HepG2 (cell line): Measurements from ENCODE around the gene KIF7. TPM values are rescaled to one million over a fixed set of nuclear protein-coding genes. Genes with fewer than 3 reads are reported as not detected.

Experiments
- BCL3 ChIP-seq: sonication (generic); formaldehyde crosslinking; IDR thresholded peaks from 2 replicates; pipeline ENCODE4 v1.5.1; 2020; ENCODE audit warnings: mild to moderate bottlenecking, missing genetic modification reagents, moderate library complexity
- CENPT ChIP-seq: sonication (generic); formaldehyde crosslinking; IDR thresholded peaks from 2 replicates; pipeline ENCODE4 v1.8.0; 2022; ENCODE audit warnings: low read depth, mild to moderate bottlenecking, moderate library complexity, missing genetic modification reagents
- FOXM1 ChIP-seq: sonication (generic); formaldehyde crosslinking; IDR thresholded peaks from 2 replicates; pipeline ENCODE4 v1.5.0; 2020; ENCODE audit warnings: missing genetic modification reagents
- HNRNPK ChIP-seq: fragments of 200-400 bp; formaldehyde crosslinking; IDR thresholded peaks from 2 replicates; pipeline ENCODE4 v1.6.1; 2018; ENCODE audit warnings: low read length, low read depth, moderate library complexity, mild to moderate bottlenecking; ENCODE audit not compliant: poor library complexity, severe bottlenecking
- HOXD1 ChIP-seq: sonication (generic); formaldehyde crosslinking; IDR thresholded peaks from 2 replicates; pipeline ENCODE4 v1.5.0; 2020; ENCODE audit warnings: missing genetic modification reagents
- NFE2 ChIP-seq: sonication (generic); formaldehyde crosslinking; IDR thresholded peaks from 2 replicates; pipeline ENCODE4 v1.4.0; 2020; ENCODE audit warnings: missing genetic modification reagents
- NR0B2 ChIP-seq: sonication (generic); formaldehyde crosslinking; IDR thresholded peaks from 2 replicates; pipeline ENCODE4 v1.4.0; 2020; ENCODE audit warnings: mild to moderate bottlenecking, missing genetic modification reagents
- RAD21 ChIP-seq: fragments of 450-650 bp; formaldehyde crosslinking; IDR thresholded peaks from 2 replicates; pipeline ENCODE4 v1.5.0; 2020; ENCODE audit warnings: mild to moderate bottlenecking
- RFX3 ChIP-seq: IDR thresholded peaks from 2 replicates; pipeline ENCODE4 v1.6.1; 2016; ENCODE audit warnings: missing biosample characterization, missing genetic modification reagents
- SOX13 ChIP-seq, 3 experiments: fragments of 450-650 bp in 1 of 3; sonication (generic) in 1 of 3; formaldehyde crosslinking in 1 of 3; IDR thresholded peaks in 2 of 3; conservative IDR thresholded peaks in 1 of 3; 2 replicates each; pipeline versions ENCODE4 v1.5.0 to v1.6.1; 2016 to 2020; ENCODE audit warnings: antibody characterized with exemption in 1 of 3, mild to moderate bottlenecking in 1 of 3, missing compliant biosample characterization in 1 of 3, missing genetic modification reagents in 1 of 3, moderate library complexity in 1 of 3
- XBP1 ChIP-seq: sonication (generic); formaldehyde crosslinking; IDR thresholded peaks from 2 replicates; pipeline ENCODE4 v1.5.0; 2020; ENCODE audit warnings: missing genetic modification reagents
- ZNF136 ChIP-seq: sonication (generic); formaldehyde crosslinking; IDR thresholded peaks from 2 replicates; pipeline ENCODE4 v1.8.1; 2022; ENCODE audit warnings: low read depth, mild to moderate bottlenecking, moderate library complexity, missing genetic modification reagents
- ZNF496 ChIP-seq: sonication (generic); formaldehyde crosslinking; IDR thresholded peaks from 2 replicates; pipeline ENCODE4 v1.8.1; 2023; ENCODE audit warnings: mild to moderate bottlenecking, moderate library complexity, missing genetic modification reagents; ENCODE audit not compliant: insufficient replicate concordance
- ZNF644 ChIP-seq: IDR thresholded peaks from 2 replicates; pipeline ENCODE4 v1.6.1; 2016; ENCODE audit warnings: low read depth
- ZNF776 ChIP-seq: sonication (generic); formaldehyde crosslinking; IDR thresholded peaks from 2 replicates; pipeline ENCODE4 v1.4.0; 2020; ENCODE audit warnings: mild to moderate bottlenecking, missing genetic modification reagents
- ZNF83 ChIP-seq: sonication (generic); formaldehyde crosslinking; IDR thresholded peaks from 2 replicates; pipeline ENCODE4 v1.4.0; 2020; ENCODE audit warnings: missing genetic modification reagents, mild to moderate bottlenecking, borderline replicate concordance
- polyA plus RNA-seq, 8 experiments: library from polyadenylated mRNA; depleted of rRNA in 3 of 8; stranded (reverse) in 7 of 8; unstranded in 1 of 8; fragments of >200 nt; fragmentation: Illumina TruSeq in 4 of 8; extraction: Trizol in 4 of 8; gene quantifications; 2 replicates each; pipeline versions ENCODE4 v1.2.1 to v1.2.3, GENCODE V29; 2011 to 2016; ENCODE audit warnings: low read depth in 4 of 8, missing spikeins in 1 of 8, mixed read lengths in 1 of 8; ENCODE audit not compliant: insufficient read depth in 1 of 8
- total RNA-seq, 5 experiments: library from RNA; depleted of rRNA; stranded (reverse); fragments of >200 nt; fragmentation: Illumina TruSeq; extraction: Trizol; gene quantifications; 2 replicates each; pipeline ENCODE4 v1.2.3, GENCODE V29; 2016; ENCODE audit warnings: low read depth in 1 of 5
- TF ChIP-seq, protein P1 (sequence below): sonication (generic); formaldehyde crosslinking; IDR thresholded peaks from 2 replicates; pipeline ENCODE4 v1.4.0; 2020; ENCODE audit warnings: mild to moderate bottlenecking, missing genetic modification reagents
- TF ChIP-seq, protein P2 (sequence below): IDR thresholded peaks from 2 replicates; pipeline ENCODE4 v1.6.1; 2018; ENCODE audit warnings: missing genetic modification reagents
- TF ChIP-seq, protein P3 (sequence below): sonication (generic); formaldehyde crosslinking; IDR thresholded peaks from 2 replicates; pipeline ENCODE4 v1.5.0; 2020; ENCODE audit warnings: missing genetic modification reagents
- TF ChIP-seq, protein P4 (sequence below): sonication (generic); formaldehyde crosslinking; IDR thresholded peaks from 2 replicates; pipeline ENCODE4 v1.4.0; 2020; ENCODE audit warnings: low read depth, missing genetic modification reagents

The KIF7 gene
- total and polyA plus RNA-seq, 2 of the 13 experiments (the other 11 are each of a cell fraction or from before 2014, with no cell fraction given): 1.5 to 6.2 TPM

- TF ChIP-seq BCL3 (no peak), RFX3 (CRISPR knock-in tag) (no peak), NR0B2 (CRISPR knock-in tag) (peak; percentile 53; the same call in 1 of the 2 replicates), ZNF83 (CRISPR knock-in tag) (no peak), NFE2 (CRISPR knock-in tag) (no peak), SOX13 (IDR thresholded peaks at IDR 0.05) (no peak), SOX13 (CRISPR knock-in tag; conservative IDR thresholded peaks at IDR 0.05 in 1 of 2, IDR thresholded peaks at IDR 0.05 in 1 of 2) (no peak), CENPT (CRISPR knock-in tag) (no peak), HNRNPK (peak; percentile 65), RAD21 (CRISPR knock-in tag) (no peak; the same call in 1 of the 2 replicates), ZNF644 (CRISPR knock-in tag) (no peak), ZNF776 (CRISPR knock-in tag) (0 out of 2 replicates have a peak, but pooled peaks have one; percentile 66), ZNF136 (CRISPR knock-in tag) (no peak), FOXM1 (no peak), HOXD1 (no peak), XBP1 (no peak), ZNF496 (CRISPR knock-in tag) (no peak)
- TF ChIP-seq, protein P1, sequence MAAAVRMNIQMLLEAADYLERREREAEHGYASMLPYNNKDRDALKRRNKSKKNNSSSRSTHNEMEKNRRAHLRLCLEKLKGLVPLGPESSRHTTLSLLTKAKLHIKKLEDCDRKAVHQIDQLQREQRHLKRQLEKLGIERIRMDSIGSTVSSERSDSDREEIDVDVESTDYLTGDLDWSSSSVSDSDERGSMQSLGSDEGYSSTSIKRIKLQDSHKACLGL (CRISPR knock-in tag): peak; percentile 85
- TF ChIP-seq, protein P2, sequence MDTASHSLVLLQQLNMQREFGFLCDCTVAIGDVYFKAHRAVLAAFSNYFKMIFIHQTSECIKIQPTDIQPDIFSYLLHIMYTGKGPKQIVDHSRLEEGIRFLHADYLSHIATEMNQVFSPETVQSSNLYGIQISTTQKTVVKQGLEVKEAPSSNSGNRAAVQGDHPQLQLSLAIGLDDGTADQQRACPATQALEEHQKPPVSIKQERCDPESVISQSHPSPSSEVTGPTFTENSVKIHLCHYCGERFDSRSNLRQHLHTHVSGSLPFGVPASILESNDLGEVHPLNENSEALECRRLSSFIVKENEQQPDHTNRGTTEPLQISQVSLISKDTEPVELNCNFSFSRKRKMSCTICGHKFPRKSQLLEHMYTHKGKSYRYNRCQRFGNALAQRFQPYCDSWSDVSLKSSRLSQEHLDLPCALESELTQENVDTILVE (CRISPR knock-in tag): no peak
- TF ChIP-seq, protein P3, sequence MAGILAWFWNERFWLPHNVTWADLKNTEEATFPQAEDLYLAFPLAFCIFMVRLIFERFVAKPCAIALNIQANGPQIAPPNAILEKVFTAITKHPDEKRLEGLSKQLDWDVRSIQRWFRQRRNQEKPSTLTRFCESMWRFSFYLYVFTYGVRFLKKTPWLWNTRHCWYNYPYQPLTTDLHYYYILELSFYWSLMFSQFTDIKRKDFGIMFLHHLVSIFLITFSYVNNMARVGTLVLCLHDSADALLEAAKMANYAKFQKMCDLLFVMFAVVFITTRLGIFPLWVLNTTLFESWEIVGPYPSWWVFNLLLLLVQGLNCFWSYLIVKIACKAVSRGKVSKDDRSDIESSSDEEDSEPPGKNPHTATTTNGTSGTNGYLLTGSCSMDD (CRISPR knock-in tag): 0 out of 2 replicates have a peak, but pooled peaks have one; percentile 14
- TF ChIP-seq, protein P4, sequence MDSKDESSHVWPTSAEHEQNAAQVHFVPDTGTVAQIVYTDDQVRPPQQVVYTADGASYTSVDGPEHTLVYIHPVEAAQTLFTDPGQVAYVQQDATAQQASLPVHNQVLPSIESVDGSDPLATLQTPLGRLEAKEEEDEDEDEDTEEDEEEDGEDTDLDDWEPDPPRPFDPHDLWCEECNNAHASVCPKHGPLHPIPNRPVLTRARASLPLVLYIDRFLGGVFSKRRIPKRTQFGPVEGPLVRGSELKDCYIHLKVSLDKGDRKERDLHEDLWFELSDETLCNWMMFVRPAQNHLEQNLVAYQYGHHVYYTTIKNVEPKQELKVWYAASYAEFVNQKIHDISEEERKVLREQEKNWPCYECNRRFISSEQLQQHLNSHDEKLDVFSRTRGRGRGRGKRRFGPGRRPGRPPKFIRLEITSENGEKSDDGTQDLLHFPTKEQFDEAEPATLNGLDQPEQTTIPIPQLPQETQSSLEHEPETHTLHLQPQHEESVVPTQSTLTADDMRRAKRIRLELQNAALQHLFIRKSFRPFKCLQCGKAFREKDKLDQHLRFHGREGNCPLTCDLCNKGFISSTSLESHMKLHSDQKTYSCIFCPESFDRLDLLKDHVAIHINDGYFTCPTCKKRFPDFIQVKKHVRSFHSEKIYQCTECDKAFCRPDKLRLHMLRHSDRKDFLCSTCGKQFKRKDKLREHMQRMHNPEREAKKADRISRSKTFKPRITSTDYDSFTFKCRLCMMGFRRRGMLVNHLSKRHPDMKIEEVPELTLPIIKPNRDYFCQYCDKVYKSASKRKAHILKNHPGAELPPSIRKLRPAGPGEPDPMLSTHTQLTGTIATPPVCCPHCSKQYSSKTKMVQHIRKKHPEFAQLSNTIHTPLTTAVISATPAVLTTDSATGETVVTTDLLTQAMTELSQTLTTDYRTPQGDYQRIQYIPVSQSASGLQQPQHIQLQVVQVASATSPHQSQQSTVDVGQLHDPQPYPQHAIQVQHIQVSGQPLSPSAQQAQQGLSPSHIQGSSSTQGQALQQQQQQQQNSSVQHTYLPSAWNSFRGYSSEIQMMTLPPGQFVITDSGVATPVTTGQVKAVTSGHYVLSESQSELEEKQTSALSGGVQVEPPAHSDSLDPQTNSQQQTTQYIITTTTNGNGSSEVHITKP (CRISPR knock-in tag): no peak
Measured at GRCh38 chr15:89654847-89655805, at the start of gene KIF7 (continued).
